AG09309 (cell line): ENCODE results near the gene KCNJ10.

Experiments
- DNase-seq: peaks from one replicate; pipeline ENCODE4 v3.0.0-alpha.2; 2010; ENCODE audit warnings: low read depth
- H3K4me3 ChIP-seq: 2 replicates; pipeline ENCODE4 v1.5.1; 2011; ENCODE audit warnings: mild to moderate bottlenecking, low read depth, low read length, moderate library complexity; ENCODE audit not compliant: control insufficient read depth
- TF ChIP-seq, protein P1 (sequence below): IDR thresholded peaks from 2 replicates; pipeline ENCODE4 v1.5.1; 2011; ENCODE audit warnings: mild to moderate bottlenecking, low read depth, low read length, inconsistent platforms; ENCODE audit not compliant: insufficient read depth, control insufficient read depth; ENCODE audit errors: missing control alignments

Gene KCNJ10

DNA sequence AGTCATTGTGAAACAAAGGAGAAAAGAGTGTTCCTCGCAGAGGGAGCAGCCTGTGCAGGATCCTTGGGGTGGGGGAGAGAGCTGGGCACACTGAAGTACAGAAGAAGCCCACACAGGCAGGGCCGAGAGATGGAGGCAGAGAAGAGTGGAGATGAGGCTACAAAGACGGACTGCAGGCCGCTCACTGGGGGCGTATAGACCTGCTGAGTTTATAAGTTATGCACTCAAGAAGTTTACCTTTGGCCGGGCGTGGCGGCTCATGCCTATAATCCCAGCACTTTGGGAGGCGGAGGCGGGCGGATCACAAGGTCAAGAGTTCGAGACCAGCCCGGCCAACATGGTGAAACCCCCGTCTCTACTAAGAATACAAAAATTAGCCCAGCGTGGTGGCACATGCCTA, 108.3 kb downstream of the KCNJ10 start:
- DNase-seq: no peak
- TF ChIP-seq, protein P1, sequence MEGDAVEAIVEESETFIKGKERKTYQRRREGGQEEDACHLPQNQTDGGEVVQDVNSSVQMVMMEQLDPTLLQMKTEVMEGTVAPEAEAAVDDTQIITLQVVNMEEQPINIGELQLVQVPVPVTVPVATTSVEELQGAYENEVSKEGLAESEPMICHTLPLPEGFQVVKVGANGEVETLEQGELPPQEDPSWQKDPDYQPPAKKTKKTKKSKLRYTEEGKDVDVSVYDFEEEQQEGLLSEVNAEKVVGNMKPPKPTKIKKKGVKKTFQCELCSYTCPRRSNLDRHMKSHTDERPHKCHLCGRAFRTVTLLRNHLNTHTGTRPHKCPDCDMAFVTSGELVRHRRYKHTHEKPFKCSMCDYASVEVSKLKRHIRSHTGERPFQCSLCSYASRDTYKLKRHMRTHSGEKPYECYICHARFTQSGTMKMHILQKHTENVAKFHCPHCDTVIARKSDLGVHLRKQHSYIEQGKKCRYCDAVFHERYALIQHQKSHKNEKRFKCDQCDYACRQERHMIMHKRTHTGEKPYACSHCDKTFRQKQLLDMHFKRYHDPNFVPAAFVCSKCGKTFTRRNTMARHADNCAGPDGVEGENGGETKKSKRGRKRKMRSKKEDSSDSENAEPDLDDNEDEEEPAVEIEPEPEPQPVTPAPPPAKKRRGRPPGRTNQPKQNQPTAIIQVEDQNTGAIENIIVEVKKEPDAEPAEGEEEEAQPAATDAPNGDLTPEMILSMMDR: no peak
- H3K4me3 ChIP-seq: peak overlapping the region; percentile 49

DNA sequence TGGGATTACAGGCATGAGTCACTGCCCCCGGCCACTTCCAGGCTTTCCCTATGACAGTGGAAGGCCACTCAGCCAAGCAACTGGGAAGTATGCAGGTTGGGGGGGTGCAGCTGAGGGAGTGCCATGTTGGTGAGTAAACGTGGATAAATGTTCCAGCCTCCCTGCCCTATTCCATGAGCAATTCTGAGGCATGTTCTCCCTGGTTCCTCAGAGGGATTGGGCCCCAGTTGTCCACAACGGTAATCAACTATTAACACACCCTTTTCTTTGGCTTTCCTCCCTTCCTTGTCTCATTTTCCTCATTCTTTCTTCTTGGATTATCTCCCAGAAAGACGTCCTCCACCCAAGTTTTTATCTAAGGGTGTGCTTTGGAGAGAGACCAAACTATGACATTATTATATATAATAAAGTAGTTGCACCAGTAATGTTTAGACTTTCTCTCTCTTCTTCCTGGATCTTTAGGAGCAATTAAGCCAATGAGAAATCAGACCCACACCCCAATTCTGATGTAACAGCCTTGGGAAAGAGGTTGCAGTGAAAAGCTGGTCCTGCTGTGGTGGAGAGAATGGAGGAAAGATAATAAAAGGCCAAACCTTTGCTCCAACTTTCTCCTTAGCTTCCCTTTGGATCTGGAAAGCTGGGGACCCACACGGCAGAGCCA, 109.1 kb downstream of the KCNJ10 start:
- peak overlapping the region; percentile 49 for H3K4me3 ChIP-seq
- peak; percentile 79 for DNase-seq
- TF ChIP-seq, protein P1: no peak

DNA sequence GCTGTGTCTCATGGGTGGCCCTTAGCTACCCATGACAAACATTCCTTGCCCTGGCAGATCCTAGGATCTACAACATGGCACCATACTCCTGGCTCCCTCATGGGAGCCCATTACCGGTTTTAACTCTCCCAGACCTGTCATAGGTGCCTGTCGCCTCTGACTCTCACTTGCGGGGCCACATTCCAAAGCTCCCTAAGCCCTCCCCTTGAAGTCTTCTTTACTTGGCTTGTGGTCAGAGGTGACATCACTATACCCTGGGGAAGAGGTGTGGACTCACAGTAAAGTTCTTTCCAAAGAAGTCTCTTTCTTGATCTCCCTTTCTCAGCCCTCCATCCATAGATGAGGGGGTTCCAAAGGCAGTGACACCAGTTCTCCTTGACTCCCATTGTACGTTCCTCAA, 110.5 kb downstream of the KCNJ10 start:
- DNase-seq: no peak
- H3K4me3 ChIP-seq: no peak overlapping the region
- TF ChIP-seq, protein P1: no peak

DNA sequence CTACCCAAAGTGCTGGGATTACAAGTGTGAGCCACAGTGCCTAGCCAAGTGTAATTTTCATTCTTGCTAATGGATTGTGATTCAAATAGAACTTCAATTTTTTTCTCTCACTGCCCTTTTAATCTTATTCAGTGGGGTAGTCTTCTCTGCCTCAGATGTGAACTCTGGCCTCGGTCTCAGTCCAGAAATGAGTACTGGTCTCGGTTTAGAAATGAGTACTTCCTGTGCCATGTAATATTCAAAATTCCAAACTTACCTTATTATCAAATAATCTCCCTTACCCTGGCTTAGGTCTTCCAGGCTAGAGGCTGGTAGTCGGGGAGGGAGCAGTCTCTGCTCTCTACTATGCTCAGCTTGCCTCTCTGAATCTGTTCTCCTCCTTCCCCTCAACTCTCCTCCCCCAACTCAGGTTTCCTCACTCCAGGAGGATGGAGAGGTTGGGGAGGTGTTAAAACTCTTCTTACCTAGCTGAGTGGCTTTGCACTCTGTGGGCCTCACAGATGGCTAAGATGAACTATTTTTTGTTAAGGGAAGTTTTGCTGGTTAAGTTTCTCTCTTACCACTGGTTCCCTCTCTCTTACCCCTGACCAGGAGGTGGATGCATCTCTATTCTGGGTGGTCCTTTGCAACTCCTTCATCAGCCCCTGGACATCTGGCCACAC, 111.1 kb downstream of the KCNJ10 start:
- TF ChIP-seq, protein P1: no peak
- no peak for DNase-seq
- H3K4me3 ChIP-seq: no peak overlapping the region

DNA sequence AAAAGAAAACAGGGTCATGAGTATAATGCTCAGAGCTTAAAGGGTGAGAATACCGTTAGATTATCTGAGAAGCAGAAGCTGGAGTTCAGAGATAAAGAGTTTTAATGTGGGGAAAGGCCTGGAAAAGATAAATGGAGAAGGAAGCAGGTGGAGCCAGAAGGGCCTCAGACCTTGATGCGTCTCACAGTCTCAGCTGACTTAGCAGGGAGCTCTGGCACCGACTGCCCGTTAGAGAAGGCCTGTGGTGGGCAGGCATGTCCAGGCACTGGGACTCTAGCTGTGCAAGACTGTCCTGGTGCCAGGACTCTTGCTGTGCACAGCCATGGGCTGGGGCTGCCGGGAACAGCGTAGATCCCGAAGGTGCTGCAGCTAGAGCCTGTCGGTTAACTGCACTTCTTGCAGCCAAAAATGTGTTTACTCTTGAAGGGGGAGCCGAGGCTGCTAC, 112.1 kb downstream of the KCNJ10 start:
- TF ChIP-seq, protein P1: no peak
- DNase-seq: no peak
- H3K4me3 ChIP-seq: no peak overlapping the region

DNA sequence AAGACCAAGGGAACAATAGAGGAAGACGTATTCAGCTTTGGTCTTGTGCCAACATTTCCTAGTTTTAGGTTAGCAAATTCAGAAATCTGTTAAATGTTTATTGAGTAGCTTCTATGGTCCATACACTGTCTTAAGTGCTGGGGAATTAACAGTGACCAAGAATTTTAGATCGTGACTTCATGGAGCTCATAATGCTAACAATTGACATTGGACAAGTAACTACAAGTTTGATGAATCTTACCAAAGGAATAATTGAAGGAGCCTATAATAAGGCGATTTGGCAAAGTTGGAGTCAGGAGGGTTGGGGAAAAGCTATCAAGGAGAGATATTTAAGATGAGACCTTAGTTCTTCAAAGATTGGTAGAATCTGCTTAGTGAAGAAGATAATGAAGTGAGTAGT, 114.5 kb downstream of the KCNJ10 start:
- no peak overlapping the region for H3K4me3 ChIP-seq
- DNase-seq: no peak
- TF ChIP-seq, protein P1: no peak
